HCT116 (cell line): ENCODE data around the gene IMPACT. TPM values are rescaled to one million over a fixed set of nuclear protein-coding genes. Genes with fewer than 3 reads are reported as not detected.

ENCODE experiments used
- ATAC-seq: fragments of 200-7000 bp; cut with Tn5 transposase; 2 replicates; pipeline ENCODE4 v1.9.1; 2020; ENCODE audit warnings: mild to moderate bottlenecking, moderate library complexity
- BruUV-seq: library from RNA; stranded (reverse); fragments of 400-500 nt; replicated peaks from 2 replicates; lab custom pipeline; 2021; lab: Mats Ljungman, UMichigan
- CTCF ChIA-PET: fragments of 300-600 bp; sonication (Branson Sonifier 250); formaldehyde crosslinking; loops from one replicate; lab custom pipeline; 2021; ENCODE audit warnings: antibody characterized with exemption; lab: Charles Lee
- POLR2A ChIA-PET: fragments of 300-600, 350-600 bp; sonication (Branson Sonifier 250); formaldehyde crosslinking; loops from one replicate; lab custom pipeline; 2021; ENCODE audit warnings: antibody characterized with exemption; lab: Charles Lee
- RAD21 ChIA-PET, 2 experiments: fragments of 300-600 bp; sonication (Branson Sonifier 250); formaldehyde crosslinking; loops; one replicate each; lab custom pipeline; 2023; ENCODE audit warnings: low total read pairs in 2 of 2; ENCODE audit not compliant: uncharacterized antibody in 2 of 2, unreplicated experiment in 2 of 2, low non-redundant PET in 1 of 2; lab: Charles Lee
- DNase-seq: peaks from one replicate; pipeline ENCODE4 v3.0.0-alpha.2; 2010; ENCODE audit warnings: low read depth, low spot score
- H2AFZ ChIP-seq: fragments of 200-600 bp; shearing (Covaris generic), sonication (generic); 2 replicates; pipeline ENCODE4 v1.6.1; 2017; ENCODE audit warnings: low read depth, mixed run types, mixed read lengths, antibody characterized with exemption, low read length; ENCODE audit not compliant: poor library complexity, severe bottlenecking
- H3K27ac ChIP-seq: 2 replicates; pipeline ENCODE4 v1.5.1; 2012; ENCODE audit warnings: low read depth, low read length
- H3K27me3 ChIP-seq: fragments of 200-600 bp; sonication (generic); 2 replicates; pipeline ENCODE4 v1.6.1; 2016; ENCODE audit warnings: mixed run types, low read length, mixed read lengths; ENCODE audit not compliant: insufficient read depth
- H3K36me3 ChIP-seq, 2 experiments: fragments of 200-500 bp in 1 of 2; fragments of 200-600 bp in 1 of 2; sonication (Bioruptor generic) in 1 of 2; sonication (generic) in 1 of 2; 2 replicates each; pipeline versions ENCODE4 v1.5.1 to v1.6.1; 2014 to 2016; ENCODE audit warnings: low read length in 2 of 2, inconsistent platforms in 1 of 2, mixed read lengths in 1 of 2, mixed run types in 1 of 2; ENCODE audit not compliant: insufficient read depth in 2 of 2, control insufficient read depth in 1 of 2
- H3K4me1 ChIP-seq, 2 experiments: fragments of 200-600 bp in 1 of 2; sonication (generic) in 1 of 2; 2 replicates each; pipeline versions ENCODE4 v1.5.1 to v1.6.1; 2012 to 2017; ENCODE audit warnings: low read length in 2 of 2, inconsistent platforms in 1 of 2, mild to moderate bottlenecking in 1 of 2, mixed read lengths in 1 of 2, mixed run types in 1 of 2, moderate library complexity in 1 of 2; ENCODE audit not compliant: insufficient read depth in 2 of 2, control insufficient read depth in 1 of 2
- H3K4me2 ChIP-seq: fragments of 200-600 bp; sonication (generic); 2 replicates; pipeline ENCODE4 v1.6.1; 2017; ENCODE audit warnings: mixed run types, low read length, mixed read lengths
- H3K4me3 ChIP-seq, 2 experiments: fragments of 200-600 bp in 1 of 2; sonication (generic) in 1 of 2; replicated peaks in 1 of 2; 2 replicates each; pipeline ENCODE4 v1.5.1; 2011 to 2016; ENCODE audit warnings: low read length in 2 of 2, control low read depth in 1 of 2, low read depth in 1 of 2, mild to moderate bottlenecking in 1 of 2, mixed read lengths in 1 of 2, mixed run types in 1 of 2
- H3K79me2 ChIP-seq: fragments of 200-600 bp; sonication (generic); 2 replicates; pipeline ENCODE4 v1.6.1; 2017; ENCODE audit warnings: mild to moderate bottlenecking, mixed run types, low read length, moderate library complexity, mixed read lengths; ENCODE audit not compliant: insufficient read depth
- H3K9ac ChIP-seq: fragments of 200-600 bp; sonication (generic); 2 replicates; pipeline ENCODE4 v1.6.1; 2016; ENCODE audit warnings: low read length, mixed read lengths
- H3K9me2 ChIP-seq: fragments of 200-600 bp; sonication (generic), shearing (Covaris generic); 2 replicates; pipeline ENCODE4 v1.6.1; 2017; ENCODE audit warnings: mixed run types, mild to moderate bottlenecking, moderate library complexity; ENCODE audit not compliant: insufficient read depth
- H3K9me3 ChIP-seq, 2 experiments: fragments of 200-500 bp in 1 of 2; fragments of 200-600 bp in 1 of 2; sonication (Bioruptor generic) in 1 of 2; sonication (generic) in 1 of 2; 2 replicates each; pipeline ENCODE4 v1.6.1; 2014 to 2017; ENCODE audit warnings: low read length in 2 of 2, mixed read lengths in 2 of 2, inconsistent platforms in 1 of 2, low read depth in 1 of 2, mild to moderate bottlenecking in 1 of 2, mixed run types in 1 of 2, moderate library complexity in 1 of 2; ENCODE audit not compliant: control insufficient read depth in 1 of 2, insufficient read depth in 1 of 2
- H4K20me1 ChIP-seq: fragments of 200-600 bp; sonication (generic), shearing (Covaris generic); 2 replicates; pipeline ENCODE4 v1.6.1; 2017; ENCODE audit warnings: mixed run types, mild to moderate bottlenecking, moderate library complexity; ENCODE audit not compliant: insufficient read depth
- CEBPB ChIP-seq: IDR thresholded peaks from 2 replicates; pipeline ENCODE4 v1.6.1; 2012; ENCODE audit warnings: low read depth
- EZH2phosphoT487 ChIP-seq: fragments of 200-600 bp; IDR thresholded peaks from 2 replicates; pipeline ENCODE4 v1.6.1; 2018; ENCODE audit warnings: antibody characterized with exemption, borderline replicate concordance
- POLR2AphosphoS5 ChIP-seq: IDR thresholded peaks from 2 replicates; pipeline ENCODE4 v1.6.1; 2011; ENCODE audit warnings: mild to moderate bottlenecking, low read depth, low read length, moderate library complexity
- SP1 ChIP-seq: IDR thresholded peaks from 2 replicates; pipeline ENCODE4 v1.6.1; 2012; ENCODE audit warnings: low read depth
- TCF7L2 ChIP-seq: IDR thresholded peaks from 2 replicates; pipeline ENCODE4 v1.7.0; 2011; ENCODE audit warnings: borderline replicate concordance, inconsistent platforms; ENCODE audit not compliant: insufficient read depth, insufficient read length; ENCODE audit errors: extremely low read depth
- YY1 ChIP-seq: IDR thresholded peaks from 2 replicates; pipeline ENCODE4 v1.6.1; 2011; ENCODE audit warnings: low read length, low read depth, moderate library complexity, mild to moderate bottlenecking; ENCODE audit not compliant: insufficient replicate concordance; ENCODE audit errors: extremely low read depth
- intact Hi-C: fragments of 100-400 bp; cut with micrococcal nuclease; formaldehyde crosslinking; loops from 2 replicates; pipeline ENCODE4 v1.10.0; 2022
- total RNA-seq: library from RNA; stranded (reverse); gene quantifications from one replicate; pipeline ENCODE4 v1.2.1, GENCODE V29; 2021; ENCODE audit not compliant: unreplicated experiment
- TF ChIP-seq, protein P1 (sequence below): IDR thresholded peaks from 2 replicates; pipeline ENCODE4 v1.6.1; 2012
- TF ChIP-seq, protein P2 (sequence below): IDR thresholded peaks from 2 replicates; pipeline ENCODE4 v1.6.1; 2012

The IMPACT gene
- total RNA-seq, 1 experiment from 2014 or later, result 46.4 TPM

- H3K27me3 ChIP-seq, result no peaks in the 10 kb centered on the region
- peaks cover 33 to 48% of the 10 kb centered on the region in 2 experiments for H3K4me1 ChIP-seq
- intact Hi-C loops, result no loop called here
- RAD21 ChIA-PET, result no interaction called here
- no peak for DNase-seq
- no peak for ATAC-seq
- no peak for TF ChIP-seq POLR2AphosphoS5
- TF ChIP-seq, protein P1, sequence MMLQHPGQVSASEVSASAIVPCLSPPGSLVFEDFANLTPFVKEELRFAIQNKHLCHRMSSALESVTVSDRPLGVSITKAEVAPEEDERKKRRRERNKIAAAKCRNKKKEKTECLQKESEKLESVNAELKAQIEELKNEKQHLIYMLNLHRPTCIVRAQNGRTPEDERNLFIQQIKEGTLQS, result no peak
- TF ChIP-seq, protein P2, sequence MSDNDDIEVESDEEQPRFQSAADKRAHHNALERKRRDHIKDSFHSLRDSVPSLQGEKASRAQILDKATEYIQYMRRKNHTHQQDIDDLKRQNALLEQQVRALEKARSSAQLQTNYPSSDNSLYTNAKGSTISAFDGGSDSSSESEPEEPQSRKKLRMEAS, result no peak
- no peak for TF ChIP-seq EZH2phosphoT487
- no peak for TF ChIP-seq YY1
- no peak for TF ChIP-seq CEBPB
- no peak for TF ChIP-seq SP1
- no peak for TF ChIP-seq TCF7L2
- no peaks in the 10 kb centered on the region for H3K9me2 ChIP-seq
- H3K36me3 ChIP-seq, result no peaks in the 10 kb centered on the region
- H4K20me1 ChIP-seq, result no peaks in the 10 kb centered on the region
- POLR2A ChIA-PET, result no interaction called here
- H3K4me2 ChIP-seq, result 0 out of 2 replicates have a peak overlapping the region, but pooled peaks have one; percentile 0
- CTCF ChIA-PET, result interaction anchor here (0.9 kb wide), 1 partner anchor 35 kb away, joined by 3 read pairs; no protein-coding TSS in a partner anchor
- no peak overlapping the region for H2AFZ ChIP-seq
- no peak overlapping the region for H3K27ac ChIP-seq
- H3K79me2 ChIP-seq, result peaks cover 26% of the 10 kb centered on the region
- no TSS peak for BruUV-seq
- no peak overlapping the region for H3K9ac ChIP-seq
- no peak overlapping the region for H3K4me3 ChIP-seq
- H3K9me3 ChIP-seq, result no peaks in the 10 kb centered on the region
Measured at GRCh38 chr18:24395049-24395795, 31.2 kb upstream of the IMPACT start.
